ENCODE results near the gene DYNC1LI1. TPM values are rescaled to one million over a fixed set of nuclear protein-coding genes. Genes with fewer than 3 reads are reported as not detected.
"Not testable (repeated sequence)": the region's sequence is repeated elsewhere in the genome, so short reads cannot be mapped to it uniquely, and the experiment has no call there.

Gene DYNC1LI1
- total RNA-seq, 2 experiments from 2014 or later, result 28.6 to 48.7 TPM

GRCh38 chr3:32586356-32586755 is 15.7 kb upstream of the DYNC1LI1 start:
- DNase-seq (ENCODE audit: low spot score), result no peak
- no peak for TF ChIP-seq EZH2phosphoT487 (IDR thresholded peaks at IDR 0.05; ENCODE audit: borderline replicate concordance, low read depth, low read length)
- TF ChIP-seq, protein P1, sequence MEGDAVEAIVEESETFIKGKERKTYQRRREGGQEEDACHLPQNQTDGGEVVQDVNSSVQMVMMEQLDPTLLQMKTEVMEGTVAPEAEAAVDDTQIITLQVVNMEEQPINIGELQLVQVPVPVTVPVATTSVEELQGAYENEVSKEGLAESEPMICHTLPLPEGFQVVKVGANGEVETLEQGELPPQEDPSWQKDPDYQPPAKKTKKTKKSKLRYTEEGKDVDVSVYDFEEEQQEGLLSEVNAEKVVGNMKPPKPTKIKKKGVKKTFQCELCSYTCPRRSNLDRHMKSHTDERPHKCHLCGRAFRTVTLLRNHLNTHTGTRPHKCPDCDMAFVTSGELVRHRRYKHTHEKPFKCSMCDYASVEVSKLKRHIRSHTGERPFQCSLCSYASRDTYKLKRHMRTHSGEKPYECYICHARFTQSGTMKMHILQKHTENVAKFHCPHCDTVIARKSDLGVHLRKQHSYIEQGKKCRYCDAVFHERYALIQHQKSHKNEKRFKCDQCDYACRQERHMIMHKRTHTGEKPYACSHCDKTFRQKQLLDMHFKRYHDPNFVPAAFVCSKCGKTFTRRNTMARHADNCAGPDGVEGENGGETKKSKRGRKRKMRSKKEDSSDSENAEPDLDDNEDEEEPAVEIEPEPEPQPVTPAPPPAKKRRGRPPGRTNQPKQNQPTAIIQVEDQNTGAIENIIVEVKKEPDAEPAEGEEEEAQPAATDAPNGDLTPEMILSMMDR (conservative IDR thresholded peaks at IDR 0.05; ENCODE audit: low read length), result no peak
- no TSS peak for BruUV-seq (replicated peaks)
- Histone ChIP-seq H2AFZ (ENCODE audit: low read length) (no peak overlapping the region), H3K27ac (ENCODE audit: low read depth, low read length, poor library complexity, severe bottlenecking) (no peak overlapping the region), H3K4me2 (ENCODE audit: low read length) (no peak overlapping the region), H3K4me3 (ENCODE audit: low read depth, low read length, poor library complexity, severe bottlenecking) (no peak overlapping the region), H4K20me1 (ENCODE audit: insufficient read depth, low read length) (no peaks in the 10 kb centered on the region), H3K9me2 (ENCODE audit: insufficient read depth, low read length) (no peaks in the 10 kb centered on the region), H3K36me3 (ENCODE audit: insufficient read depth, low read length) (no peaks in the 10 kb centered on the region), H3K9me3 (ENCODE audit: low read length) (no peaks in the 10 kb centered on the region), H3K4me1 (ENCODE audit: insufficient read depth, low read length, poor library complexity, severe bottlenecking) (no peaks in the 10 kb centered on the region), H3K79me2 (ENCODE audit: insufficient read depth, low read depth, low read length) (no peaks in the 10 kb centered on the region)
- intact Hi-C loops (cut with micrococcal nuclease; ENCODE audit: unreplicated experiment), result no loop called here
- ChIA-PET POLR2A (interaction anchor here (1.2 to 1.9 kb wide), 2 partner anchors 11 to 14 kb away, joined by 3 to 10 read pairs; no protein-coding TSS in a partner anchor), CTCF (ENCODE audit: unreplicated experiment) (no interaction called here)

DNA sequence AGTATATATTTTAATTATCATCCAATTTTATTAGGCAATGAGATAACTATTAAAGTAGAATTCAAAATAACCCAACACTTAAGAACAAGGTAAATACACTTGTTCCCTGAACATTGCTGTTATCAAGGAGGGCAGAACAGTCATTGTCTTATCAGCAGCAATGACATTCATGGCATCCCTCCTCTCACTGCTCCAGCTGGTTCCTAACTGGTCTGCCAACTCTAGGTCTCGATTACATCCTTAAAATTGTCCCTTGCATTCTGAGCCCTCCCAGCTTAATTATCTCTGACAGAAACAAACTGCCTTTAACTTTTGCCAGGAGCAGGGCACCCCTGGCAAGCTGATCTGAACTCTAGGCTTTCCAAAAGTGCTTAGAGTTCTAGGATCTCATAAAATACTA is 14.0 kb upstream of the DYNC1LI1 start:
- no peak for DNase-seq (ENCODE audit: low spot score)
- Histone ChIP-seq H3K36me3 (ENCODE audit: insufficient read depth, low read length) (no peaks in the 10 kb centered on the region), H3K4me3 (ENCODE audit: low read depth, low read length, poor library complexity, severe bottlenecking) (no peak overlapping the region), H3K27ac (ENCODE audit: low read depth, low read length, poor library complexity, severe bottlenecking) (no peak overlapping the region), H2AFZ (ENCODE audit: low read length) (no peak overlapping the region), H3K9me2 (ENCODE audit: insufficient read depth, low read length) (no peaks in the 10 kb centered on the region), H3K79me2 (ENCODE audit: insufficient read depth, low read depth, low read length) (no peaks in the 10 kb centered on the region), H3K9me3 (ENCODE audit: low read length) (no peaks in the 10 kb centered on the region), H4K20me1 (ENCODE audit: insufficient read depth, low read length) (no peaks in the 10 kb centered on the region), H3K4me1 (ENCODE audit: insufficient read depth, low read length, poor library complexity, severe bottlenecking) (no peaks in the 10 kb centered on the region), H3K4me2 (ENCODE audit: low read length) (no peak overlapping the region)
- intact Hi-C loops (cut with micrococcal nuclease; ENCODE audit: unreplicated experiment), result no loop called here
- no peak for TF ChIP-seq EZH2phosphoT487 (IDR thresholded peaks at IDR 0.05; ENCODE audit: borderline replicate concordance, low read depth, low read length)
- TF ChIP-seq, protein P1 (conservative IDR thresholded peaks at IDR 0.05; ENCODE audit: low read length), result no peak
- BruUV-seq (replicated peaks), result no TSS peak
- ChIA-PET POLR2A (interaction anchor here (0.6 to 1.9 kb wide), 4 partner anchors 9 to 152 kb away, joined by 3 to 10 read pairs (median 3); no protein-coding TSS in a partner anchor), CTCF (ENCODE audit: unreplicated experiment) (no interaction called here)

DNA sequence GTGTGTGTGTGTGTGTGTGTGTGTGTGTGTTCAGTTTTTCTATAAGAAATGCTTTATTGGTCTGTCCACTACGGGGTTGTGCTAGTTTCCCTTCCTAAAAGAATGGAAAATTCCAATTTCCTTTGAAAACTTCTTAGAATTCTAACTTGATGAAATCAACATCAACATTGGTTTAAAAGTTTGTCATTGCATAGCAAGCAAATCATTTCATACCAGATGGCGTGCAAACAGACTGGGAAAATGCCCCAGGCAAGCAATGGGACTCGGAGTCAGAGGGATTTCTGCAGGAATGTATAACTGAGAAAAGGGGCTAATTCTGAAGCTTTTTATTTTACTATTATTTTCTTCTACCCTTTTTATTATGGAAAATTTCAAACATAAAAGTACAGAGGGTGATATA is 13.1 kb upstream of the DYNC1LI1 start:
- Histone ChIP-seq H3K9me3 (ENCODE audit: low read length) (no peaks in the 10 kb centered on the region), H4K20me1 (ENCODE audit: insufficient read depth, low read length) (no peaks in the 10 kb centered on the region), H2AFZ (ENCODE audit: low read length) (no peak overlapping the region), H3K4me2 (ENCODE audit: low read length) (no peak overlapping the region), H3K4me1 (ENCODE audit: insufficient read depth, low read length, poor library complexity, severe bottlenecking) (no peaks in the 10 kb centered on the region), H3K79me2 (ENCODE audit: insufficient read depth, low read depth, low read length) (no peaks in the 10 kb centered on the region), H3K4me3 (ENCODE audit: low read depth, low read length, poor library complexity, severe bottlenecking) (no peak overlapping the region), H3K27ac (ENCODE audit: low read depth, low read length, poor library complexity, severe bottlenecking) (no peak overlapping the region), H3K9me2 (ENCODE audit: insufficient read depth, low read length) (no peaks in the 10 kb centered on the region), H3K36me3 (ENCODE audit: insufficient read depth, low read length) (no peaks in the 10 kb centered on the region)
- no peak for DNase-seq (ENCODE audit: low spot score)
- CTCF ChIA-PET (ENCODE audit: unreplicated experiment), result no interaction called here
- intact Hi-C loops (cut with micrococcal nuclease; ENCODE audit: unreplicated experiment), result no loop called here
- POLR2A ChIA-PET, result interaction anchor here (1.1 kb wide), 1 partner anchor 51 kb away, joined by 3 read pairs; no protein-coding TSS in a partner anchor
- TF ChIP-seq, protein P1 (conservative IDR thresholded peaks at IDR 0.05; ENCODE audit: low read length), result no peak
- no peak for TF ChIP-seq EZH2phosphoT487 (IDR thresholded peaks at IDR 0.05; ENCODE audit: borderline replicate concordance, low read depth, low read length)
- no TSS peak for BruUV-seq (replicated peaks)

- H3K9me2 ChIP-seq (ENCODE audit: insufficient read depth, low read length); H3K9me3 ChIP-seq (ENCODE audit: low read length); H3K4me3 ChIP-seq (ENCODE audit: low read depth, low read length, poor library complexity, severe bottlenecking); H2AFZ ChIP-seq (ENCODE audit: low read length); CTCF ChIA-PET (ENCODE audit: unreplicated experiment); BruUV-seq (replicated peaks); POLR2A ChIA-PET; H3K79me2 ChIP-seq (ENCODE audit: insufficient read depth, low read depth, low read length); H3K4me2 ChIP-seq (ENCODE audit: low read length); H3K36me3 ChIP-seq (ENCODE audit: insufficient read depth, low read length); H3K27ac ChIP-seq (ENCODE audit: low read depth, low read length, poor library complexity, severe bottlenecking); intact Hi-C loops (cut with micrococcal nuclease; ENCODE audit: unreplicated experiment); DNase-seq (ENCODE audit: low spot score); H4K20me1 ChIP-seq (ENCODE audit: insufficient read depth, low read length): not testable (repeated sequence)
- H3K4me1 ChIP-seq (ENCODE audit: insufficient read depth, low read length, poor library complexity, severe bottlenecking), result peaks cover 13% of the 10 kb centered on the region
Measured at GRCh38 chr3:32578669-32579068, 8.0 kb upstream of the DYNC1LI1 start.
